RPMI7951 (cell line): ENCODE results near the gene DNAH5. TPM values are rescaled to one million over a fixed set of nuclear protein-coding genes. Genes with fewer than 3 reads are reported as not detected.
A peak's percentile ranks its signal among the peaks of the same experiment; 100 is the strongest.

ENCODE experiments used
- DNase-seq: peaks from one replicate; pipeline ENCODE4 v3.0.0-alpha.2; 2012; ENCODE audit warnings: low read depth
- total RNA-seq: library from RNA; depleted of rRNA; stranded (reverse); fragments of >200 nt; shearing (Covaris generic); gene quantifications from 2 replicates; pipeline ENCODE4 v1.2.3, GENCODE V29; 2014

DNAH5 gene
- total RNA-seq, 1 experiment from 2014 or later, result 0.96 TPM

GRCh38 chr5:13731121-13731628 is 213.3 kb downstream of the DNAH5 start:
- peak; percentile 39 for DNase-seq

DNA sequence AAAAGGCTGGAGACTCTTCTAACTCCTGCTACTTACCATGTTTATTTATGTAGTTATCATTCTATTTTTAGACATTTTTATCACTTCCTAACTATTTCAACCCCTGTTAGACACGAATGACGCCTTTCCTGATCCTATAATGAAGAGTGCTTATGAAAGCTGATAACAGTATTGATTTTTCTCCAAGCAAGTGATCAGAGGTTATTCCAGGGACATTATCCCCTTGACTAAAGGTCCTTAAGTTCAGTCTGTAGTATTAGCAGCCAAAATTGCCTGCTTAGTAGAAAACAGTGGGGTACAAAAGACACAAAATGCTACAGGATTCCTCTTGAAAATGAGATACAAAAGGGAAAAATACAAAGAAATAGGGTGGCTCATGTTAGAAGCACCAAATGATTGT is 235.6 kb downstream of the DNAH5 start:
- DNase-seq, result no peak

DNA sequence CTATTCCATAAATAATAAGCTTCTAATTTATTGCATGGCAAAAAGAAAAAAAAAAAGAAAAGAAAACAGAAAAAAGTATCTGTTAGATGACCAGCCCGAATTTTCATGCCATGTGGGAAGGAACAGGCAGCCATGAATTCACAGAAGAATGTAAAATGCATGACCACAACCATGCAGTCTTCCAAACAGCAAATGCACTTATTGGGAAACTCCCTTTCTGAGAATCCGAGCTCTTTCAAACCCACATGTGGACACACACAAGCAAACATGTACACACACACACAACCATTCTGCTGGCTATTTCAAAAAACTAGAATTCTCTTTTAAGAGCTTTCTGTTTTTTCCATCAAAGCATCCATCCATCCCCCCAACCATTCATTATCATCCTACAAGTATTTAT is 236.1 kb downstream of the DNAH5 start:
- peak; percentile 29 for DNase-seq

- DNase-seq, result peak; percentile 22
These were observed 240.1 kb downstream of the DNAH5 start for GRCh38 chr5:13704396-13704795.

- peak; percentile 9 for DNase-seq
These were observed 243.9 kb downstream of the DNAH5 start for GRCh38 chr5:13700626-13701025.

DNA sequence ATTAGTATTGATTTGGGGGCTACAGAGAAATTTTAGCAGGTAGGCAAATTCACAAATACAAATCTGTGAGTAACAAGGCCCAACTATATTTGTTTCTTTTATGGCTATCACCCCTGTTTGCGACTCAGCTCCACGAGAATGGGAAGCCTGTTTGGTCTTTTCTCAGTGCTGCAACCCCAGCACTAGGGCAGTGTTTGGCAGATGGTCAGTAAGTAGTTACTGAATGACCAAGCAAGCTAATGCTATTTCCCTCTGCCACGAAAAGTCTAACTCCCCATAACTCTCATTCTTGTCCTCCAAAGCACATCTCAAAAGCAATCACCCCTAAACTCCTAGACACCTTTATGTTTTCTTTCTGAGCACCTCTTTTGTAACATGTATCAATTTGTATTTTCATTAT is 245.6 kb downstream of the DNAH5 start:
- no peak for DNase-seq

- DNase-seq, result no peak
These were observed 249.3 kb downstream of the DNAH5 start for GRCh38 chr5:13695076-13695712.

GRCh38 chr5:13692172-13692571 is 252.3 kb downstream of the DNAH5 start:
- DNase-seq, result peak; percentile 35

DNA sequence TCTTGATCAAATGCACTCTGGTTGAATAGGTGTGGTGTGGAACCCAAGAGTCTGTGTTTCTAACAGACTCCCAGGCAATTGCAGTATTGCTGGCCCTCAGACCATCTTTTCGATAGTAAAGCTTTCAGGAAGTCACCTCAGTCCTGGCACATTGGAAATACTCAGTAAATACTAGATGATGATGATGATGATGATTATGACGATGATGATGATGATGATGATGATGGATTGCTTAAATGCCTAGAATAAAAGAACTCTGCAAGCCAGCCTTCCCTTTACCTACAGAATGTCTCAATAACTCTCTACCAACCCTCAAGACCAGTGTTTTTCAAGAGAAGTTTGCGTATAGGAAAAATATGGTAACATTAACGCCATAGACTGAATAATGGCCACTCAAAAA is 268.0 kb downstream of the DNAH5 start:
- no peak for DNase-seq

- no peak for DNase-seq
These were observed 270.1 kb downstream of the DNAH5 start for GRCh38 chr5:13674391-13674790.

GRCh38 chr5:13673511-13673910 is 271.0 kb downstream of the DNAH5 start:
- DNase-seq, result no peak

DNA sequence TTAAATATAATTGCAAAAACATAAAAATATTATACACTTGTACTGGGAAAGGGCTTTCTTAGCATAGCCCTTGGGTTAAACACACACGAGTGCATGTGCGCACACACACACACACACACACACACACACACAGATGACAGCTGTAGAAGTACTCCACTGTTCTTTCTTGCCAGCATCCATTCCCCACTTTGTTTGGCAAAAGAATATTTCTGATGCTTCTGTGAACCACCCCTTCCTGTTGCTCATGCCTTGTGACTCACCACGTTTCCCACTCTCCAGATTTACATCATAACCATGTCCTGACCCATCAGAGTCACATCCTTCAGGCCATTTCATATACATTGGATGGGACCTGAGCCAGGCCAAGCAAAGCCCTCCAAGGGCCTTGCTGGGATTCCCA is 280.1 kb downstream of the DNAH5 start:
- DNase-seq, result peak; percentile 95

GRCh38 chr5:13662626-13663025 is 281.9 kb downstream of the DNAH5 start:
- peak; percentile 44 for DNase-seq

GRCh38 chr5:13661272-13661671 is 283.2 kb downstream of the DNAH5 start:
- DNase-seq, result no peak

GRCh38 chr5:13660072-13660471 is 284.4 kb downstream of the DNAH5 start:
- DNase-seq, result peak; percentile 56

- peak; percentile 72 for DNase-seq
These were observed 285.1 kb downstream of the DNAH5 start for GRCh38 chr5:13659391-13659790.

DNA sequence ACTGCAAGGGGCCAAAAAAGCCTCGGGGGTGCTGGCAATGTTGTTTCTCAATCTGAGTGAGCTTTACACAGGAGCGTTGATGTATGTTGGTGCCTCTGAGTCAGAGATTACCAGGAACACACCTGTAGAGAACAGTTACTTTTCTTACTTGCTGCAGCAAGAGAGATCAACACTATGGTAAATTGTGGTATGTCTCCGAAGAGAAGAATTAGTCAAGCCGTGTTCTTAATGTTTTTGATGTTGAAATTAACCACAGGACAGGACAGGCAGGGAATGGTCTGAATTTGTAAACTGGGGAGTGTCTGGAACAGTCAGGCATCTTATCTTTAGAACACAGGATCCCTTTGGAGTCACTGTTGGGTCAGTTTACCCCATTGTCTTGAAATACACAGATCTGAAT is 285.7 kb downstream of the DNAH5 start:
- DNase-seq, result peak; percentile 60

GRCh38 chr5:13658152-13658551 is 286.3 kb downstream of the DNAH5 start:
- DNase-seq, result no peak

GRCh38 chr5:13653709-13654108 is 290.8 kb downstream of the DNAH5 start:
- peak; percentile 20 for DNase-seq

DNA sequence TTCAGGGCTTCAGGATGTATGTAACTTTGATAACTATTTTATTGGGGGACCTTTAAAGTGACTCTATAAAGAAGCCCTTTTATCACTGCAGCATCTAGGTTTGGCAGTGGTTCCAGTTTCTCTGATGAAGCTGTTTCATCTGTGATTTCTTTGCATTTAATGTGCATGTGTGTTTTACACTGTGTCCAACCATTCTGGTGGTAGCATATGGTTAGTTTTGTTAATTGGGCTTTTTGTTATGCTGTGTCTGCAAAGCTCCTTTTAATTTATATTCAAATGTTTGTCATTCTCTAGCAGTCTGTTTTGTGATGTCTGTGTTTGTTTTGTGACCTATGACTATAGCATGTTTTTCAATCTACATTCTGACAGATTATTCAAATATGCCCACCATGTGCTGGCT is 294.8 kb downstream of the DNAH5 start:
- DNase-seq, result no peak

GRCh38 chr5:13648822-13649221 is 295.7 kb downstream of the DNAH5 start:
- DNase-seq, result no peak

DNA sequence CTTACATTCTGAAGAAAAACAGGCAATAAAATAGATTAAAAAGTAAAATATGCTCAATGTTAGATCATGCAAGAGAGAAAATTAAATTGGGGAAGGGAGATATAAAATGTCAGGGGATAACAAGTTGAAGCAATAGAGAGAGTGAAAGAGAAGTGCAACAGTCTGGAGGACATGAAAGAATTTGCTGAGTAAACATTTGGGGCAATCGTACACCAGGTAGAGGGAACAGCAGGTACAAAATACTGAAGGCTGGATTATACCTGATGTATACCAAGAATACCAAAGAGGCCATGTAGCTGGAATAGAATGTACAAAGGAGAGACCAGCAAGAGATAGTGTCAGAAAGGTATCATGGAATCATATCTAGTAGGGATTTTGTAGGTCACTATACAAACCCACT is 300.8 kb downstream of the DNAH5 start:
- no peak for DNase-seq

GRCh38 chr5:13643196-13643595 is 301.3 kb downstream of the DNAH5 start:
- no peak for DNase-seq
